Endothelial cell of umbilical vein (primary cell): ENCODE results near the gene TESMIN. TPM values are rescaled to one million over a fixed set of nuclear protein-coding genes. Genes with fewer than 3 reads are reported as not detected.

ENCODE experiments used
- BruUV-seq: library from RNA; stranded (reverse); fragments of 400-500 nt; replicated peaks from 2 replicates; lab custom pipeline; 2021; lab: Mats Ljungman, UMichigan
- CTCF ChIA-PET: fragments of 300-600, 350-600 bp; sonication (Branson Sonifier 250); formaldehyde crosslinking; loops from one replicate; lab custom pipeline; 2021; ENCODE audit warnings: antibody characterized with exemption, inconsistent platforms; lab: Charles Lee
- POLR2A ChIA-PET: fragments of 300-600, 350-600 bp; sonication (Branson Sonifier 250); formaldehyde crosslinking; loops from one replicate; lab custom pipeline; 2021; ENCODE audit warnings: antibody characterized with exemption, inconsistent platforms; lab: Charles Lee
- DNase-seq: peaks from one replicate; pipeline ENCODE4 v3.0.0-alpha.2; 2011; ENCODE audit warnings: low read depth, low spot score
- FAIRE-seq: peaks from 2 replicates; lab custom pipeline; 2011; peaks lifted over from hg19 to GRCh38; lab: Jason Lieb, UNC
- H2AFZ ChIP-seq: 2 replicates; pipeline ENCODE4 v1.6.0; 2012; ENCODE audit warnings: low read depth, low read length, control low read depth, inconsistent platforms
- H3K27ac ChIP-seq: 2 replicates; pipeline ENCODE4 v1.5.1; 2011; ENCODE audit warnings: low read depth, mild to moderate bottlenecking, control low read depth, low read length, moderate library complexity; ENCODE audit not compliant: insufficient read depth
- H3K27me3 ChIP-seq, 2 experiments: 2 replicates each; pipeline versions ENCODE4 v1.6.0 to v1.6.1; 2011; ENCODE audit warnings: low read length in 2 of 2, mixed read lengths in 1 of 2; ENCODE audit not compliant: control insufficient read depth in 2 of 2, insufficient read depth in 2 of 2
- H3K36me3 ChIP-seq, 2 experiments: 2 replicates in 1 of 2; 3 replicates in 1 of 2; pipeline ENCODE4 v1.5.1; 2011; ENCODE audit warnings: low read length in 2 of 2, mild to moderate bottlenecking in 1 of 2, moderate library complexity in 1 of 2; ENCODE audit not compliant: control insufficient read depth in 2 of 2, insufficient read depth in 2 of 2; ENCODE audit errors: extremely low read depth in 1 of 2
- H3K4me1 ChIP-seq: 3 replicates; pipeline ENCODE4 v1.5.1; 2011; ENCODE audit warnings: mild to moderate bottlenecking, low read length; ENCODE audit not compliant: control insufficient read depth, insufficient read depth; ENCODE audit errors: extremely low read depth
- H3K4me2 ChIP-seq: 2 replicates; pipeline ENCODE4 v1.6.1; 2011; ENCODE audit warnings: low read length, control low read depth, mixed read lengths; ENCODE audit not compliant: insufficient read depth
- H3K4me3 ChIP-seq, 3 experiments: fragments of 200-600 bp in 1 of 3; sonication (generic), shearing (Covaris generic) in 1 of 3; replicated peaks in 1 of 3; 2 replicates each; pipeline ENCODE4 v1.5.1; 2011 to 2016; ENCODE audit warnings: control low read depth in 3 of 3, low read length in 3 of 3, mild to moderate bottlenecking in 2 of 3, inconsistent platforms in 1 of 3, low read depth in 1 of 3, moderate library complexity in 1 of 3; ENCODE audit not compliant: insufficient read depth in 1 of 3
- H3K79me2 ChIP-seq: 2 replicates; pipeline ENCODE4 v1.6.0; 2012; ENCODE audit warnings: low read length, inconsistent platforms; ENCODE audit not compliant: control insufficient read depth, insufficient read depth
- H3K9ac ChIP-seq: replicated peaks from 2 replicates; pipeline ENCODE3; 2011; ENCODE audit warnings: low read length, control low read depth; ENCODE audit not compliant: insufficient read depth; ENCODE audit errors: extremely low read depth
- H3K9me1 ChIP-seq: replicated peaks from 3 replicates; pipeline ENCODE4 v1.6.0; 2011; ENCODE audit warnings: mild to moderate bottlenecking, low read length; ENCODE audit not compliant: control insufficient read depth, insufficient read depth; ENCODE audit errors: extremely low read depth
- H3K9me3 ChIP-seq: replicated peaks from 2 replicates; pipeline ENCODE4 v1.5.1; 2012; ENCODE audit warnings: low read length, inconsistent platforms; ENCODE audit not compliant: control insufficient read depth, insufficient read depth
- H4K20me1 ChIP-seq: replicated peaks from 2 replicates; pipeline ENCODE3; 2011; ENCODE audit warnings: mild to moderate bottlenecking, low read length; ENCODE audit not compliant: control insufficient read depth, insufficient read depth; ENCODE audit errors: extremely low read depth
- CTCF ChIP-seq, 2 donors: IDR thresholded peaks; 1 replicate in 1 of 2; 2 replicates in 1 of 2; pipeline ENCODE4 v1.5.1; 2011; ENCODE audit warnings: low read length in 2 of 2, mild to moderate bottlenecking in 2 of 2, moderate library complexity in 2 of 2, control low read depth in 1 of 2, inconsistent platforms in 1 of 2, low read depth in 1 of 2; ENCODE audit not compliant: insufficient read depth in 1 of 2; ENCODE audit errors: extremely low read depth in 1 of 2
- EZH2 ChIP-seq: IDR thresholded peaks from 2 replicates; pipeline ENCODE4 v1.6.1; 2012; ENCODE audit warnings: borderline replicate concordance, low read depth, mild to moderate bottlenecking, moderate library complexity, low read length, inconsistent platforms; ENCODE audit not compliant: severe bottlenecking
- FOS ChIP-seq: IDR thresholded peaks from 2 replicates; pipeline ENCODE4 v1.6.1; 2011; ENCODE audit warnings: mild to moderate bottlenecking, low read length, moderate library complexity, borderline replicate concordance; ENCODE audit not compliant: insufficient read depth
- GATA2 ChIP-seq: IDR thresholded peaks from 2 replicates; pipeline ENCODE4 v1.7.0; 2011; ENCODE audit warnings: low read depth, mild to moderate bottlenecking, moderate library complexity, mixed read lengths, low read length; ENCODE audit not compliant: insufficient read length, insufficient read depth
- JUN ChIP-seq: IDR thresholded peaks from 2 replicates; pipeline ENCODE4 v1.6.1; 2011; ENCODE audit warnings: borderline replicate concordance, low read depth; ENCODE audit not compliant: insufficient read length, insufficient read depth
- MAX ChIP-seq: IDR thresholded peaks from 2 replicates; pipeline ENCODE4 v1.6.1; 2011; ENCODE audit not compliant: insufficient read depth, insufficient read length
- MYC ChIP-seq: IDR thresholded peaks from one replicate; pipeline ENCODE4 v1.6.1; 2011; ENCODE audit warnings: mild to moderate bottlenecking, low read depth, low read length
- POLR2A ChIP-seq: IDR thresholded peaks from 2 replicates; pipeline ENCODE4 v1.6.1; 2012; ENCODE audit warnings: low read depth, mild to moderate bottlenecking, control low read depth, low read length
- POLR2AphosphoS5 ChIP-seq: IDR thresholded peaks from 2 replicates; pipeline ENCODE4 v1.6.1; 2012; ENCODE audit warnings: low read depth, mild to moderate bottlenecking, control low read depth, low read length, moderate library complexity; ENCODE audit not compliant: insufficient read depth
- dilution Hi-C: fragments of 300-500 bp; cut with MboI; formaldehyde crosslinking; loops from one replicate; pipeline ENCODE4 v1.15.0; 2019; ENCODE audit warnings: low sequenced_read_pairs; ENCODE audit not compliant: extremely low pct_ligation_motif_present
- intact Hi-C: fragments of 100-400 bp; cut with micrococcal nuclease; formaldehyde crosslinking; loops from one replicate; pipeline ENCODE4 v1.10.0; 2022
- polyA plus RNA-seq, 4 experiments: library from polyadenylated mRNA; depleted of rRNA in 3 of 4; stranded (reverse) in 3 of 4; unstranded in 1 of 4; fragments of >200 nt; gene quantifications; 2 replicates each; pipeline versions ENCODE4 v1.2.1 to v1.2.3, GENCODE V29; 2011 to 2012; ENCODE audit warnings: missing spikeins in 1 of 4
- total RNA-seq: library from RNA; stranded (reverse); gene quantifications from 2 replicates; pipeline ENCODE4 v1.2.3, GENCODE V29; 2021

The TESMIN gene
- total and polyA plus RNA-seq, 2 donors (not counting 3 experiments of a cell fraction or from before 2014, with no cell fraction given), result 1.7 to 6.1 TPM

DNA sequence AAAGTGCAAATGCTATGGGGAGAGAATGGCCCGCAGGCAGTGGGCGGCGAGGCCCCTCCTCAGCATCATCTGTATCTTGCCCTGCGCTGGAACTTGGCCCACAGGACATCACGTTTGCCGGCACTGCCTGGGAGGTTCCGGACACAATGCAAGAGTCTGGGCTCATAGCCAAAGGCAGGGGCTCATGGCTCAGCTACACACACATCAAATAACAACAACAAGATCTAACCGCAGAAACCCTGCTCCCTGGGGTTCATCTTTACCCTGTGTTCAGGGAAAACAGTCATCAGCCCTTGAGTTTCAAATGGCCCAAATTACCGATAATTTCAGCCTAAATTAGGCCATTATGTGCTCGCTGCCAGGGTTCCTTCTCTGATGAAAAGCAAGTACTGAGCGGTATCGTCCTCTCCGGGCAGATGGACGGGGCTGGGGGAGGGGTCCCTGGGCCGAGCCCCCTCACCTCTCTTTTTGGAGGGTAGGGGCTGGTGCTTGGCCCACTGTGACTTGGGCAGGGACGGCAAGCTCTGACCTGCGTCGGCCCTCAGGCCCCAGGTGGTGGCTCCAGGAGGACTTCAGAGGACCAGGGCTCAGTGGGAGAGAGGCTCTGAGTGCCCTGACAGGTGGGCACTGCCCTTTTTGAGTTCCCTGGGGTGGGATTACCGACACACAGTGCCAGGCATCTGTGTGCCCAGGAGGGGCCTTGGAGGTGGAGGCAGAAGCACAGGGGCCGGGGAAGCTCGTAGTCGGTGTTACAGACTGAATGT lies 92.0 kb downstream of the TESMIN start:
- no peak overlapping the region for H3K4me3 ChIP-seq
- no peaks in the 10 kb centered on the region for H3K36me3 ChIP-seq
- TF ChIP-seq CTCF (IDR thresholded peaks at IDR 0.05; ENCODE audit: extremely low read depth in 1 of 2, insufficient read depth in 1 of 2, low read depth in 1 of 2, low read length in 2 of 2) (no peak), POLR2AphosphoS5 (peak; percentile 69)
- H3K4me1 ChIP-seq, result peaks cover 4% of the 10 kb centered on the region
- BruUV-seq, result no TSS peak
- H3K79me2 ChIP-seq, result no peaks in the 10 kb centered on the region
- H4K20me1 ChIP-seq, result no peaks in the 10 kb centered on the region
- H2AFZ ChIP-seq, result no peak overlapping the region
- FAIRE-seq (peak; percentile 96), DNase-seq (peak; percentile 91)
- POLR2A ChIA-PET, result no interaction called here
- H3K9ac ChIP-seq, result no peak overlapping the region
- H3K9me1 ChIP-seq, result no peaks in the 10 kb centered on the region
- intact Hi-C loops (no loop called here), dilution Hi-C loops (no loop called here)
- CTCF ChIA-PET, result interaction anchor here (1.0 to 1.6 kb wide), 7 partner anchors 16 to 1024 kb away, joined by 3 to 5 read pairs (median 3); no protein-coding TSS in a partner anchor
- H3K27me3 ChIP-seq, result peaks cover 0 to 2% of the 10 kb centered on the region in 2 experiments
- no peak overlapping the region for H3K27ac ChIP-seq
- no peak overlapping the region for H3K4me2 ChIP-seq
- H3K9me3 ChIP-seq, result no peaks in the 10 kb centered on the region

DNA sequence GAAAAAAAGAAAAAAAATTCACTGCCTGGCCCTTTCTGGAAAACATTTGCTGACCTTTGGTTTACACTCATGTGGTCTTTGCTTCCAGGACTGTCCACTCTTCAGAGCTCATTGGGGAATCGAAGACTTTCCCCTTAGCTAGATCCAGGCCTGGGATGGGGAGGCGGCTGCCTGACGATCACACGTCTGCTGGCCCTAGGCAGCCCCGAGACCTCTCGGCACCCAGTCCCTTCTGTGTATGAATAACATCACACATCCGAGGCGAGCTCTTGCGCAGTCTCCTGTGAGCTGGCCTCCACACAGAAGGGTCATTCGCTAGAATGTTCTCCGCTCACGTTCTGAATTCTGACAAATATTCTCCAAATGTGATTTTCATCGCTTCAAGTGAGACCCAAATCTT lies 92.7 kb downstream of the TESMIN start:
- Histone ChIP-seq H4K20me1 (no peaks in the 10 kb centered on the region), H3K4me3 (no peak overlapping the region), H3K9me1 (no peaks in the 10 kb centered on the region), H3K27me3 (peaks cover 0 to 2% of the 10 kb centered on the region in 2 experiments), H3K36me3 (no peaks in the 10 kb centered on the region), H3K79me2 (no peaks in the 10 kb centered on the region), H3K4me1 (peaks cover 4% of the 10 kb centered on the region), H3K9me3 (no peaks in the 10 kb centered on the region), H3K4me2 (no peak overlapping the region), H3K9ac (no peak overlapping the region), H3K27ac (no peak overlapping the region), H2AFZ (no peak overlapping the region)
- BruUV-seq, result no TSS peak
- CTCF ChIA-PET, result interaction anchor here (1.0 to 1.6 kb wide), 7 partner anchors 16 to 1025 kb away, joined by 3 to 5 read pairs (median 3); no protein-coding TSS in a partner anchor
- POLR2A ChIA-PET, result no interaction called here
- DNase-seq, result no peak
- intact Hi-C loops (no loop called here), dilution Hi-C loops (no loop called here)
- FAIRE-seq, result peak; percentile 21
- TF ChIP-seq EZH2 (no peak), MAX (no peak), GATA2 (no peak), CTCF (IDR thresholded peaks at IDR 0.05; ENCODE audit: extremely low read depth in 1 of 2, insufficient read depth in 1 of 2, low read depth in 1 of 2, low read length in 2 of 2) (no peak), MYC (no peak), POLR2AphosphoS5 (no peak), JUN (no peak), FOS (no peak), POLR2A (no peak)
